Measurements from ENCODE around the gene CAV1. TPM values are rescaled to one million over a fixed set of nuclear protein-coding genes. Genes with fewer than 3 reads are reported as not detected.

The CAV1 gene
- total RNA-seq, 1 experiment from 2014 or later = 20.2 TPM

GRCh38 chr7:116598861-116599260 is 74.0 kb downstream of the CAV1 start:
- no peak overlapping the region for H2AK5ac ChIP-seq (ENCODE audit: insufficient read length, low read length)
- no peak overlapping the region for H2BK20ac ChIP-seq (ENCODE audit: low read depth, low read length, poor library complexity, severe bottlenecking)
- H2BK120ac ChIP-seq (ENCODE audit: low read depth, low read length, poor library complexity, severe bottlenecking) = no peak overlapping the region
- no peaks in the 10 kb centered on the region for H3K36me3 Mint-ChIP-seq (ENCODE audit: insufficient read depth in 1 of 3, low read depth in 3 of 3)
- H3K9ac ChIP-seq (ENCODE audit: extremely low read depth, insufficient read length, low read length) = no peak overlapping the region
- no peaks in the 10 kb centered on the region for H3K9me3 ChIP-seq (ENCODE audit: control insufficient read depth, low read depth, low read length)
- no peaks in the 10 kb centered on the region for H4K20me1 ChIP-seq (ENCODE audit: control insufficient read depth, insufficient read depth, insufficient read length)
- DNase-seq = no peak
- H3K27ac Mint-ChIP-seq = no peak overlapping the region
- H2BK15ac ChIP-seq (ENCODE audit: low read depth, low read length) = no peak overlapping the region
- no peak overlapping the region for H2AFZ ChIP-seq (ENCODE audit: low read length)
- H4K91ac ChIP-seq (ENCODE audit: insufficient read length, low read depth, low read length) = no peak overlapping the region
- H3K4me3 Mint-ChIP-seq = no peak overlapping the region
- no peak overlapping the region for H3K27ac ChIP-seq (ENCODE audit: insufficient read length, low read depth, low read length)
- no peak overlapping the region for H2BK5ac ChIP-seq (ENCODE audit: insufficient read length, low read length)
- no CpG with 5 or more reads among the region's 3 CpGs for WGBS (ENCODE audit: extremely low coverage, insufficient read length, low lambda C conversion rate)
- H3K4me2 ChIP-seq (ENCODE audit: insufficient read depth, insufficient read length, low read length) = no peak overlapping the region
- H3K18ac ChIP-seq (ENCODE audit: insufficient read length, low read depth, low read length) = no peak overlapping the region
- no peak overlapping the region for H3T11ph ChIP-seq (ENCODE audit: low read length)
- no peak overlapping the region for H4K5ac ChIP-seq (ENCODE audit: insufficient read length, low read depth, low read length)
- H3K9me3 Mint-ChIP-seq = no peaks in the 10 kb centered on the region
- no peaks in the 10 kb centered on the region for H3K4me1 ChIP-seq (ENCODE audit: insufficient read depth, low read length)
- no peak for TF ChIP-seq CTCF (conservative IDR thresholded peaks at IDR 0.05)
- peaks cover 0 to 4% of the 10 kb centered on the region in 2 experiments; a peak in 1 of 4 replicates for H3K4me1 Mint-ChIP-seq
- no peak overlapping the region for H3K14ac ChIP-seq (ENCODE audit: insufficient read depth, low read length)
- H3K27me3 ChIP-seq (ENCODE audit: insufficient read depth, low read length) = no peaks in the 10 kb centered on the region
- H3K79me2 ChIP-seq (ENCODE audit: insufficient read depth, low read length) = no peaks in the 10 kb centered on the region
- H3K4ac ChIP-seq (ENCODE audit: low read depth, low read length) = no peak overlapping the region
- no peak overlapping the region for H2BK12ac ChIP-seq (ENCODE audit: insufficient read length, low read depth, low read length)
- no peak overlapping the region for H3K56ac ChIP-seq (ENCODE audit: insufficient read length, low read depth, low read length)
- no peak overlapping the region for H3K23ac ChIP-seq (ENCODE audit: insufficient read length, low read depth, low read length)
- no peaks in the 10 kb centered on the region for H3K23me2 ChIP-seq (ENCODE audit: insufficient read length, low read depth, low read length, poor library complexity, severe bottlenecking)
- H3K79me1 ChIP-seq (ENCODE audit: insufficient read depth, low read depth, low read length, poor library complexity, severe bottlenecking) = no peaks in the 10 kb centered on the region
- no peak overlapping the region for H4K8ac ChIP-seq (replicated peaks; ENCODE audit: insufficient read length, low read depth, low read length)
- no peaks in the 10 kb centered on the region for H3K27me3 Mint-ChIP-seq (ENCODE audit: low read depth)

All from H9 (cell line).